Calu3 (cell line): ENCODE data around the gene THEMIS. TPM values are rescaled to one million over a fixed set of nuclear protein-coding genes. Genes with fewer than 3 reads are reported as not detected.

Experiments
- BruUV-seq: library from RNA; stranded (reverse); fragments of 400-500 nt; replicated peaks from 2 replicates; lab custom pipeline; 2021; lab: Mats Ljungman, UMichigan
- CTCF ChIA-PET: fragments of 300-600 bp; sonication (Branson Sonifier 250); formaldehyde crosslinking; loops from one replicate; lab custom pipeline; 2022; ENCODE audit warnings: antibody characterized with exemption; lab: Charles Lee
- DNase-seq: peaks from one replicate; pipeline ENCODE4 v3.0.0; 2022
- H3K27ac Mint-ChIP-seq: one replicate; pipeline ENCODE4 v1.8.0; 2022; ENCODE audit warnings: mixed read lengths; ENCODE audit not compliant: unreplicated experiment
- H3K27me3 Mint-ChIP-seq: one replicate; pipeline ENCODE4 v1.8.0; 2022; ENCODE audit warnings: mixed read lengths; ENCODE audit not compliant: unreplicated experiment
- H3K36me3 Mint-ChIP-seq: one replicate; pipeline ENCODE4 v1.8.0; 2022; ENCODE audit warnings: mild to moderate bottlenecking, moderate library complexity, mixed read lengths; ENCODE audit not compliant: insufficient read depth, unreplicated experiment
- H3K4me1 Mint-ChIP-seq: one replicate; pipeline ENCODE4 v1.8.0; 2022; ENCODE audit warnings: mild to moderate bottlenecking, low read depth, mixed read lengths; ENCODE audit not compliant: unreplicated experiment
- H3K4me3 Mint-ChIP-seq: one replicate; pipeline ENCODE4 v1.8.0; 2022; ENCODE audit warnings: mild to moderate bottlenecking, low read depth, moderate library complexity, mixed read lengths; ENCODE audit not compliant: unreplicated experiment
- H3K9me3 Mint-ChIP-seq: one replicate; pipeline ENCODE4 v1.8.0; 2022; ENCODE audit warnings: low read depth, mixed read lengths; ENCODE audit not compliant: unreplicated experiment
- intact Hi-C: fragments of 100-400 bp; cut with micrococcal nuclease; formaldehyde crosslinking; loops from one replicate; pipeline ENCODE4 v1.10.0; 2022; ENCODE audit not compliant: unreplicated experiment
- total RNA-seq: library from RNA; stranded (reverse); gene quantifications from 2 replicates; pipeline ENCODE4 v1.2.3, GENCODE V29; 2022
- TF ChIP-seq, protein P1 (sequence below): fragments of 200-600 bp; IDR thresholded peaks from one replicate; pipeline ENCODE4 v1.8.0; 2022; ENCODE audit warnings: antibody characterized with exemption; ENCODE audit not compliant: unreplicated experiment

The THEMIS gene
- total RNA-seq, 1 experiment from 2014 or later: not detected

DNA sequence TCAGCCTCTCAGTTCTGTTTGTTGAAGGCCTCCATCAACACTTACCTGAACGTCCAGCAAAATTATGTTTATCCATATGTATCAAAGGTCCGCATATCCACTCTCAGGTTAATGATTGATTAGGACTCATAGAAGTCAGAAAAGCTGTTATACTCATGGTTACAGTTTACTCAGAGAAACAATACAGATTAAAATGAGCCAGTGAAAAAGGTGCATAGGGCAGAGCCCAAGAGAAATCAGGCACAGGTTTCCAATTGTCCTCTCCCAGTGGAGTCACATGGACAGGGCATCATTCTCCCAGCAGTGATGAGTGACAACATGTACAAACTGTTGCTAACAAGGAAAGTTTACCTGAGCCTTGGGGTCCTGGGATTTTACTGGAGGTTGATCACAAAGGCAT is 36.2 kb downstream of the THEMIS start:
- H3K4me3 Mint-ChIP-seq: no peak overlapping the region
- H3K36me3 Mint-ChIP-seq: no peaks in the 10 kb centered on the region
- no peak overlapping the region for H3K27ac Mint-ChIP-seq
- CTCF ChIA-PET: no interaction called here
- H3K9me3 Mint-ChIP-seq: no peaks in the 10 kb centered on the region
- H3K27me3 Mint-ChIP-seq: no peaks in the 10 kb centered on the region
- H3K4me1 Mint-ChIP-seq: no peaks in the 10 kb centered on the region
- intact Hi-C loops: no loop called here
- DNase-seq: no peak
- BruUV-seq: no TSS peak
- TF ChIP-seq, protein P1, sequence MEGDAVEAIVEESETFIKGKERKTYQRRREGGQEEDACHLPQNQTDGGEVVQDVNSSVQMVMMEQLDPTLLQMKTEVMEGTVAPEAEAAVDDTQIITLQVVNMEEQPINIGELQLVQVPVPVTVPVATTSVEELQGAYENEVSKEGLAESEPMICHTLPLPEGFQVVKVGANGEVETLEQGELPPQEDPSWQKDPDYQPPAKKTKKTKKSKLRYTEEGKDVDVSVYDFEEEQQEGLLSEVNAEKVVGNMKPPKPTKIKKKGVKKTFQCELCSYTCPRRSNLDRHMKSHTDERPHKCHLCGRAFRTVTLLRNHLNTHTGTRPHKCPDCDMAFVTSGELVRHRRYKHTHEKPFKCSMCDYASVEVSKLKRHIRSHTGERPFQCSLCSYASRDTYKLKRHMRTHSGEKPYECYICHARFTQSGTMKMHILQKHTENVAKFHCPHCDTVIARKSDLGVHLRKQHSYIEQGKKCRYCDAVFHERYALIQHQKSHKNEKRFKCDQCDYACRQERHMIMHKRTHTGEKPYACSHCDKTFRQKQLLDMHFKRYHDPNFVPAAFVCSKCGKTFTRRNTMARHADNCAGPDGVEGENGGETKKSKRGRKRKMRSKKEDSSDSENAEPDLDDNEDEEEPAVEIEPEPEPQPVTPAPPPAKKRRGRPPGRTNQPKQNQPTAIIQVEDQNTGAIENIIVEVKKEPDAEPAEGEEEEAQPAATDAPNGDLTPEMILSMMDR: no peak

DNA sequence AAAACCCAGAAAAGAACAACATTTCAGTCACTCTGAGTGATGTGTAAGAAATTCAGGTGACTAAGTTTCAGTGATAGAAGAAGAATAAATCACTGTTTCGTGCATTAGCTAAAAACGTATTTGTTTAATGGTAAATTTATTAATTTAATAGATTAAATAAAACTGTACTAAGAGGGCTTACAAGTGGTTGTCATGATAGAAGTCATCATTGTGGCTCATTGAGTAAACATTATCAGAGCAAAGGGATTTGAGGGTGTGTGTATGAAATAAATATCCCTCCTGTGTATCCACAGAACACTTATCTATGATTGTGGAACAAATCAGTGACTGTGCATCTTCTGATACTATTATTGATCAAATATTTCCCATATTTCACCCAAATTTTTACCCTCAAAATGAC is 40.1 kb downstream of the THEMIS start:
- Mint-ChIP-seq H3K9me3 (no peaks in the 10 kb centered on the region), H3K4me3 (no peak overlapping the region), H3K4me1 (no peaks in the 10 kb centered on the region), H3K27ac (no peak overlapping the region), H3K27me3 (no peaks in the 10 kb centered on the region), H3K36me3 (no peaks in the 10 kb centered on the region)
- TF ChIP-seq, protein P1: no peak
- intact Hi-C loops: no loop called here
- BruUV-seq: no TSS peak
- CTCF ChIA-PET: no interaction called here
- DNase-seq: no peak

DNA sequence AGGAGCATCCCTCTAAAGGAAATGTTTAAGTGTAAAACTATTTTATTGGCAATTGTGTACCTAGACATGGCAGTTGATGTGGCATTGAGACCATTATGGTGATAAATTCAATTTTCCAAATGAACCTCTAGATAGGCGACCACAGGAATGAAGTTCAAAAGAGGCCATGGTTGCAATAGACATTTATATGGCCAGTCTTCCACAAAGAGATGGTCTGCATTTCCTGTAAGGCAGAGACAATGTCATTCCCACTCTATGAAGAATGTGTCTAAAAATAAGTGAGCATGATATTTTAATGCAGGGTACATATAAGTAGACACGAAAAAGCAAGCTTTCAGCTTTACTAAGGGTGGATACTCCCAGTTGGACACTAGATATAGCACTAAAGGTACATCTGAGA is 40.9 kb downstream of the THEMIS start:
- no TSS peak for BruUV-seq
- Mint-ChIP-seq H3K9me3 (no peaks in the 10 kb centered on the region), H3K4me1 (no peaks in the 10 kb centered on the region), H3K36me3 (no peaks in the 10 kb centered on the region), H3K4me3 (no peak overlapping the region), H3K27me3 (no peaks in the 10 kb centered on the region), H3K27ac (no peak overlapping the region)
- CTCF ChIA-PET: no interaction called here
- intact Hi-C loops: loop anchor here (5.0 to 10.0 kb wide), 4 partner anchors 102 to 872 kb away; no protein-coding TSS in a partner anchor
- TF ChIP-seq, protein P1: no peak
- no peak for DNase-seq

DNA sequence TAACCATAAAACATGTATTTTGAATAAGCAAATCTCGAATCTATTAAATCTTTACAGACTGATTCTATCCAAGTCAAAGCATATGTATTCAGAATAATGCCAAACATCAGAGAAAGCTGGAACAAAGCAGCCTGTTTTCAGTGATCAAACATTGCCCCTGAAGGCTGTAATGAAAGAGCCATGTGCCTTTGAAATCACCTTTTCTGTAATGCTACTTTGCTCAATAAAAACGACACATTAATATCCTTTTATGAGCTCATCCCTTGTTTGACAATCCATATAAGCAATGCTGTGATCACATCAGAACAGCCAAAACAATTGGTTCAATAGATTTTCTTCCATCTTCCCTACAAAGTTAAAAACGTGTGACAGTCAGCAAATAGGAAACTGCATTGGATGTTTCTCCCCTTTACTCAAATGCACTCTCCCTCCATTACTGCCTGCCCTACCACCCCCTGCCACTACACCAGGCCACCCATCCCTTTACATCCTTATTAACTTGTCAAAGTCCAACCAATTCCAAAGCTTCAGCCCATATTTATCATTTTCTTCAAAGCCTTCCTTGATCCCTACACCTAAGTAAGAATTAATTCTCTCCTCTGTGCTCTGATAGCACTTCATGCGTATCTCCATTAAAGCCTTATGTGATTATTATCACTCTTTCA is 42.0 kb downstream of the THEMIS start:
- TF ChIP-seq, protein P1: no peak

More for the DNA sequence above, 42.0 kb downstream of the THEMIS start:
- Mint-ChIP-seq H3K36me3 (no peaks in the 10 kb centered on the region), H3K27ac (no peak overlapping the region), H3K4me3 (no peak overlapping the region), H3K4me1 (no peaks in the 10 kb centered on the region), H3K9me3 (no peaks in the 10 kb centered on the region), H3K27me3 (no peaks in the 10 kb centered on the region)
- intact Hi-C loops: loop anchor here (5.0 to 10.0 kb wide), 4 partner anchors 103 to 873 kb away; no protein-coding TSS in a partner anchor
- CTCF ChIA-PET: no interaction called here
- DNase-seq: no peak
- no TSS peak for BruUV-seq
